GM18511 (cell line): ENCODE measurements around the gene ARHGAP44.

Experiments
- ATAC-seq: cut with Tn5 transposase; IDR thresholded peaks from one replicate; pipeline ENCODE4 v1.9.1; 2021; ENCODE audit warnings: mild to moderate bottlenecking, moderate library complexity; ENCODE audit not compliant: unreplicated experiment

The ARHGAP44 gene

GRCh38 chr17:12990926-12991325 lies 201.6 kb downstream of the ARHGAP44 start:
- ATAC-seq: no peak

DNA sequence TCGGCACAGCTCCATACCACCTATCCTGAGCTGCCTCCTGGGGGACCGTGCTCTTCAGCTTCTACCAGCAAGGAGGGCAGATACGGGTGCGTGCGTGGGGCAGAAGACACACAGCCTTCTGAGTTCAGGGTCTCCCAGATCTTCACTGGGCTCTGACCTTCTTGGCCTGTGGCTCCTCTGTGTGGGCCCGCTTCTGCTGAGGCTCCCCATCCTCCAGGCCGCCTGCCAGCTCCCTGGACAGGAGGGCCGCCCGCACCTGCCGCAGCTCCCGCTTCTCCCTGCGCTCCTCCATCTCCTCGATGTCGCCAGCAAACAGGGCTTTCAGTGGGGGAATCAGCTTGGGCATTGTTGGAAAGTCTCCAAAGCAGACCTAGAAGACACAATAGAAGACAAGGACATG lies 203.4 kb downstream of the ARHGAP44 start:
- ATAC-seq: no peak

DNA sequence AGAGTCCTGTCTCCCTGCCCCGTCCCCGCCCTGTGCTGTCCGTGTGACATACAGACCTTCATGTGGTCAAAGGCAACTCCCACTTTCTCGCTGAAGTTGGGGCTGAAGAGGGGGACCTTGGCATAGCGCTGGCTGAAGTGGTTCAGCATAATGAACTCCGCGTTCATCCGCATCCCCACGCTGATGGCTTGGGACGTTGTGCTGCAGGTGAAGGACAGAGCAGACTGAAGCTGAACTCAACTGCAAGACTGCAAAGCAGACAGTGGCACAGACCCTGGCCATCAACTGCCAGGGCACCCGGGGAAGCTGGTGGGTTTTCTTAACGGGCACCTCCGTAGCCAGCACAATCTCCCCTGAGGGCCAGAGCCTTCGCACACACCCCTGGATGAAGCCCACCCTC lies 204.3 kb downstream of the ARHGAP44 start:
- no peak for ATAC-seq

DNA sequence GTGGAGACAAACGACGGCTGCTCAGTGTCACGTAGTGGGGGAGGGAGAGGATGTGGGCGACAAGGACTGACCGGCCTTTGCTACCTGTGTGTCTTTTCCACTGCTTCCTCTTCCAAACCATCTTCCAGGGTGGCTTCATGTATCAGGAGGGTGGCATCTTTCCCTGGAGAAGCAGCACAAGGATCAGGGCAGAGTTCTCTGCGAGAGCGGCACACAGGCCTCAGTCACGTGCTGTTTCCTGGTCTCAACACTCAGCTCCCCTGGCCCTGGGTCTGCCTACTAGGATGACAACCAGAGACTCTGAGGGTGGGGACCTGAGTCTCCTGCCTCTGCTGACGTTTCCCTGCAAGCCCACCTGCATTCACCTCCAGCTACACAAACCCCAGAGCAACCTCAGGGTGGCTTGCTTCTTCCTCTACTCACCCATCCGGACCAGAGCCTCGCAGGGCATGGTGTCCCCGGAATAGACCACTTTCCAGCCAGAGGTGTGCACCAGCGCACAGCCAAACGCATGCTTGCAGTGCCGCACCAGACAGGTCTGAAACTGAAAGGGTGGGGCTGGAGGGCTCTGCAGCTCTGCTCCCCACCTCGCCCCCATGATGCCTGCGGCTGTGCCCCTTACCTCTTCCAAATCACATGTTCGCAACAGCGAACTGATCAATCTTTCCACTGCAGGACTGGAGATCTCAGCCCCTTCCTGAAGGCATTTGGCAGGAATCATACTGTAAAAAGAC lies 205.2 kb downstream of the ARHGAP44 start:
- ATAC-seq: no peak

DNA sequence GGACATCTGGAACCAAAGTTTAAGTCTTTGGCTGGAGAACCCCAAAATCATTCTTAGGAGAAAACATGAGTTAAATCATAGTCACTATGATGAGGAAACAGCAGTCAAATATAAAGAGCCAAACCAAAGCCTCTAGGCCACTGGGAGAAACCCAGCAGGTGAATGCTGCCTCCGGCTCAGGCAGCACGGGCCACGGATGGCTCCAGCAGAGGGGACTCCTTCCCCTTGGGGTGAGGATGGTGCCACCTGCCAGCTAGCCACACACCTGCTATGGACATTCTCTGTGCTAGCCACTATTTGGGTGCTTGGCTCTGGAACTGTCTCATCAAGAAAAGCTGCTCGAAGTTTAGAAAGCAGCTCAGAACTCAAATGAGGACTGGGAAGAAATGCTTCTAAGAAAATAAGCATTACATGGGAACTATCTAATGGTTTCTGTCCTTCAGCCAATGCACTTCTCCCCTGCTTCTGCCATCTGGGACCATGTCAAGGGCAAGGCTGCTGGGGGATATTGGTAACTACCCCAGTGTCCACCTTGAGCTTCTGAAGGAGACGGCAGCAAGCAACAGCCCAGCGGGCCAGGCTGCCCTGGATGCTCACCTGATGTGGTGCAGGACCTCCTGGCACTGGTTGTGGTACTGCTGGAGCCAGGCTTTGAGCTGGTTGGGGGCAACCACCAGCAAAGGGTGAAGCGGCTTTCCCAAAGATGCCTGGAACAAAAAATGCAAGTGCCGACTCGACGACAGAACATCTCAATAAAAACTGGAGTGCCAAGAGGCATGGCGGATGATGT lies 206.0 kb downstream of the ARHGAP44 start:
- no peak for ATAC-seq

DNA sequence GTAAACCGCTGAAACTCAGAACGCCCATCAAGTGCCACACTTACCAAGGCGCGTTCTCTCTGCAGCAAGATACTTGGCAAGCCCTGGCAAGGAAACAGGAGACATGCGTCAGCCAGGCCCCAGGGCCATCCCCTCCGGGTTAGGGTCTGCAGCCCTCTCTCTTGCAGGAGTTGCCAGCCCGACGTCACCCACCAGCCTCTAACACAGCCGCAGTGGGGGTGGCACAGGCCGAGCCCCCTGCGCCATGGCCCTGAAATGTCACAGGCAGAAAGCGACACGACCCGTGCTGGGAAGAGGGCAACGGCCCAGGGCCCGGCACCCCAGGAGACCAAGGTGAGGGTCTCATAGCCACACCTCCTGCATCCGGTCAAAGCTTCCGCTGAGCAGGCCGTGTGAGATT lies 206.6 kb downstream of the ARHGAP44 start:
- ATAC-seq: no peak

DNA sequence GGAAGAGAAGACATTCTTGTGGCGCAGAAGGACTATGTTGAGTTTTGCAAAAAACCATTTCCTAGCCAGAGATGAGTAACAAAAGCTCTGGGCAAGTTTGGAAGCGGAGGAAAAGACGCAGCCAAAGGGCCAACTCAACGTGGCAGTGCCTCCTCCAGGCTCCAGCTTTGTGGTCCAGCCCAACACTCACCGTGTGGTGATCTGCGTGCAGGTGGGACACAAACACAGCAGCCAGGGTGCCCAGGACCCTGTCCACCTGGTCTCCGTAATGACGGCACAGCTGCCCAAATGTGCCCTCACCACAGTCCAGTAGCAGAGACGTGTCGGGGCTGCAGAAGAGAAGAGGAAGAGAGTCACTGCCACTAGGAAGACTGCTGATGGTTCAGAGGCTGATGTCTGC lies 207.1 kb downstream of the ARHGAP44 start:
- ATAC-seq: no peak

DNA sequence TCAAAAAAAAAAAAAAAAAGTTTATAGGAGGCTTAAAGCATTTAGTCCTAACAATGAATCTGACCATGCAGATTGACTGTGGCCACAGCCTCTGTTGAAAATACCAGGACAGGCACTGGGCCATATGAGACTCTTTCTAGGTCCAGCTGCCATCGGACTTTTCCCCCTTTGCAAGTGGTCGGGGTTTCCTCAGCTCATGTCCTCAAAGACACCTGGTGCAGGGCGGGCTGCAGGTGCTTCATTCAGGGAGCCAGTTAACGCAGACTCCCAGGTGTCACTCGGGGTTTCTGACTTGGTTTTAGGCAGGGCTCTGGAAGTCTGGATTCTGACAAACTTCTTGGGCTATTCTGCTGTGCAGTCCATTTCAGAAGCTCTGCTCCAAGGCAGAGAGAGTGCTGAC lies 207.6 kb downstream of the ARHGAP44 start:
- ATAC-seq: no peak

- ATAC-seq: no peak
These were observed 209.2 kb downstream of the ARHGAP44 start for GRCh38 chr17:12998461-12998860.

- ATAC-seq: no peak
These were observed 209.6 kb downstream of the ARHGAP44 start for GRCh38 chr17:12998874-12999273.

DNA sequence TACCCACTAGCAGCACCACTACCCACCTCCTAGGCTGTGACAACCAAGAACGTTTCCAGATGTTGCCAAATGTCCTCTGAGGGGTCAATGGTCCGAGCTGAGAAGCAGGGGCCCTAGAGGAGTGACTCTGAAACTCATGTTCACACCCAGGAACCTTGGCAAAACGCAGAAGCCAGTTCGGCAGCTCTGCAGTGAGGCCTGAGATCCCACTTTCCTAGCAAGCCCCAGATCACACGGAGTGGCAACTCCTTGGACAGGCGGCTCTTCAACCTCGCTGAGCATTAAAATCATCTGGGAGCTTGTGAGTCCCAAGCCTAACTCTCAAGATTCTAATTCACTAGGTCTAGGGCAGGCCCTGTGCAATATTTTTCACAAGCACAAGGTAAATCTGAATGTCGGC lies 211.3 kb downstream of the ARHGAP44 start:
- no peak for ATAC-seq

GRCh38 chr17:13001991-13002615 lies 212.8 kb downstream of the ARHGAP44 start:
- no peak for ATAC-seq

GRCh38 chr17:13002761-13003453 lies 213.6 kb downstream of the ARHGAP44 start:
- peak; percentile 73 for ATAC-seq

- ATAC-seq: peak; percentile 41
These were observed 214.2 kb downstream of the ARHGAP44 start for GRCh38 chr17:13003454-13003851.

DNA sequence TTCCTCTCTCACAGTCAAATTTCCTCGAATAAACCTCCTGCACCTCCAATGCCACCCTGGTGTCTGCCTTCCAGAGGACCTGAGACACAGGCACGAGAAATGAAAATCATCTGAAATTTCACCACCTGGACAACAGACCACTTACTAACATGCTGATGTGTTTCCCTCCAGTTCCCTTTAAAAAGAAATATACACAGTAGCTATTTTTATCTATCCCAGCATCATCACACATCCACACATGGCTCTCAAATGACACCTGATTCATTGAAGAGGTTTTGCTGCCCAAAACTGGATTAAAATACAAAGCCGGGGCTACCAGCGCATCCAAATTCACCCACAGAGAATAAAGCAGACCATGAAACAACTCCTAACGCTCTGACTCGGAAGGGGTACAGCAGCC lies 214.6 kb downstream of the ARHGAP44 start:
- no peak for ATAC-seq

GRCh38 chr17:13004336-13004735 lies 215.0 kb downstream of the ARHGAP44 start:
- ATAC-seq: no peak

DNA sequence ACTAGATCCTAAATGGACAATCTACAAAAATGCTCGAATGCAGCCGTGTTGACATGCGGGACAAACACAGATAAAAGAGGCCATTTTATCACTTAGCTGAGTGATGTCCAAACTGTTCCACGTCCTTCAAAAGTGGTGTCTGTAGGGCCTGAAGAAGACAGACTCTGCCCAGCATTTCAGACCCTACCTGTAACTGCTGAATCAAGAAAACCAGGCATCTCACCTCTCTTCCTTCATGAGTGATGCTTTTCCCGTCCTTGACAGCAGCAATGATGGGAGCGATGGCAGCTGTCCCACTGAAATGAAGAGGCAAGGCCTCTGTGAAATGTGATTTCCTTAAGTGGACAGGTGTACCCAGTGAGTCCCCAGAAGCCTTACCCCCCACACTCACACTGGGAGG lies 216.2 kb downstream of the ARHGAP44 start:
- no peak for ATAC-seq

GRCh38 chr17:13008461-13008860 lies 219.2 kb downstream of the ARHGAP44 start:
- no peak for ATAC-seq

DNA sequence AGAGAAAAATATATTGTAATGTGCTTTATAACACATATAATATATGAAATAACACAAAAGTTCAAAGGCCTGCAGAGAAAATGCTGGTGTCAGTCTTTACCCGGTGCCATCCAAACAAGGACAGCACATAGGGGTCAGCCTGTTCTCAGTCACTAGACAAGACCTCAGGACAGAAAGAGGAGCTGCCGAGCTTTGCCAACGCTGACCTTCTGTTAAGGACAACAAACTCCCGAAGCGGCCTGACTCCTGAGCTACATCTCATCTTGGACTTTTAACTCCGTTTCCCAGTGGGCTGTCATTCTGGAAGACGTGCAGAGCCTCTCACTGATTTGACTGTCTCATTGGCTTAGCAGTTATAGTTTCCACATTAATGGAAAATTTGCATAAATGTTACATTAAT lies 221.7 kb downstream of the ARHGAP44 start:
- ATAC-seq: no peak

DNA sequence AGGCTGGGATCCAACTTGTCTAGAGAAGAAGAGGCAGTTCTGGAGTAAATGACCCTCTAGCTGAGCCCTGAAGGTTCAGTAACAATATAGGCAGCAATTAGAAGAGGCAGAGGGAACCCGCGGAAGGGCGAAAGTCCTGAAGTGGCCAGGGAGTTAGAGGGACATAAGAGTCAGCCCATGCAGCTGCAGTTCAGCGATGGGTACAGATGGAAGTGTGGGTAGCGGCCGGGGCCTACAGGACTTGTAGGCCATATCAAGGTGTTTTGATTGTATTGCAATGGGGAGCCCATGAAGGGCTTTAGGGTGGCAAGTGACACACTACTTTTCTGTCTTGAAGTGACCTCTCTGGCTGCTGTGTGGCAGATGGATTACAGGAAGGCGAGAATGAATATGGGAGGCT lies 225.5 kb downstream of the ARHGAP44 start:
- no peak for ATAC-seq

DNA sequence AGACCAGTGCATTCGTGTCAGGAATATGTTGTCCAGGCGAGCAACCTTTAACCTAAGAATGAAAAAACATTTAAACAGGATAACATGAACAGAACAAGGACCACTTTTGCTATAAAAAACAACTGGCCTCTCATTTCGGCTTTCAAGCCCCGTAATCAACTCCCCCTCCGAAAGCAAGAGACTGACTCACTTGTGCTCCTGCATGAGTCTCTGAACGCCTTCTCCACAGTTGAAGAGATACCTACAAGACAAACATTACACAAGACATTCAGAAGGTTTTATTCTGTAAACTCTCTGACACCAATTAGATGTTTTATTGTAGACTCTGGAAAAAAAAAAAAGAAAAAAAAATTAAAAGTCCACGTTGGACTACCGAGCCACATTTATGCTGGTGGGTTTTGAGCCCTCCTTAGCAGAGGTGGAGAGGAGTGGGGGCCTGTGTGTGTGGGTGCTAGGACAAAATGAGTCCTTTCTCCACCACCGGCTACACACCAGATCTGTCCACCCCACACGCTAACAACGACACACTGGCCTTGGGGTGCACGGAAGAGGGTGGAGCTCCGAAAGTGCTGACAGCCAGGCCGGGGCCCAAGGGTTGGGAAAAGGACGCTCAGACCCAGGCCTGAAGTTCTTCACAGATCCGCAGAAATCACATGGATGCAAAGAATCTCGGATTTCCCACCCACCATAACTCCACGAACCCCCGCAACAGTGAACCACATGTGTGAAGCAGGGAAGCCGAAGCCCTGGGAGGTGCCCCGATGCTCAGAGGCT lies 227.8 kb downstream of the ARHGAP44 start:
- ATAC-seq: peak; percentile 21
